ENCODE data around the gene CIB1.

DNA sequence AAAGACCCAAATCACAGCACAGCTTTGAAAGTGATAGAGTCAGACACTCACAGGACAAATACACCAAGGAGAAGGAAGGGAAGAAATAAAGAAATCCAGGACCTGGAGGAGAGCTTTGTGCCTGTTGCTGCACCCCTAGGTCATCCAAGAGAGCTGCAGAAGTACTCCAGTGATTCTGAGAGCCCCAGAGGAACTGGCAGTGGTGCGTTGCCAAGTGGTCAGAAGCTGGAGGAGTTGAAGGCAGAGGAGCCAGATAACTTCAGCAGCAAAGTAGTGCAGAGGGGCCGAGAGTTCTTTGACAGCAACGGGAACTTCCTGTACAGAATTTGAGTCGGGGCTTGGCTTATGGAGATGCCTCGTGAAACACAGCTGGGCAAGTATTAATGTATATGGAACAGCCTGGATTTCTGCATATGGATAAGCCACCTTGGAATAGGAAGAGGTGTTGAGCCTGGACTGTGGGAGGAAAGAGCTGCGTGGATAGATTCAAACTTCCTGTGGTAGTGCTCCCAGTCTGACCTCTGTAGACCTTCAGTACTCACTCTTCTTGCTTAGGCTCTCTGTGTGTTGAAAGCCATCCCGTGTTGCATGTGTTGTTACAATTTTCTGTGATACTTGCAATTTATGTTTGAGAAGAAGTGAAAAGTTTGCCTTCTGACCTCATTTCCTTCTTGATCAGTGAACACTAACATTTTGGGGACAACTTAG is 37.9 kb upstream of the CIB1 start:
- TF ChIP-seq, protein P1, sequence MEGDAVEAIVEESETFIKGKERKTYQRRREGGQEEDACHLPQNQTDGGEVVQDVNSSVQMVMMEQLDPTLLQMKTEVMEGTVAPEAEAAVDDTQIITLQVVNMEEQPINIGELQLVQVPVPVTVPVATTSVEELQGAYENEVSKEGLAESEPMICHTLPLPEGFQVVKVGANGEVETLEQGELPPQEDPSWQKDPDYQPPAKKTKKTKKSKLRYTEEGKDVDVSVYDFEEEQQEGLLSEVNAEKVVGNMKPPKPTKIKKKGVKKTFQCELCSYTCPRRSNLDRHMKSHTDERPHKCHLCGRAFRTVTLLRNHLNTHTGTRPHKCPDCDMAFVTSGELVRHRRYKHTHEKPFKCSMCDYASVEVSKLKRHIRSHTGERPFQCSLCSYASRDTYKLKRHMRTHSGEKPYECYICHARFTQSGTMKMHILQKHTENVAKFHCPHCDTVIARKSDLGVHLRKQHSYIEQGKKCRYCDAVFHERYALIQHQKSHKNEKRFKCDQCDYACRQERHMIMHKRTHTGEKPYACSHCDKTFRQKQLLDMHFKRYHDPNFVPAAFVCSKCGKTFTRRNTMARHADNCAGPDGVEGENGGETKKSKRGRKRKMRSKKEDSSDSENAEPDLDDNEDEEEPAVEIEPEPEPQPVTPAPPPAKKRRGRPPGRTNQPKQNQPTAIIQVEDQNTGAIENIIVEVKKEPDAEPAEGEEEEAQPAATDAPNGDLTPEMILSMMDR (IDR thresholded peaks at IDR 0.05; ENCODE audit: insufficient read depth, low read length) = no peak
- TF ChIP-seq POLR2AphosphoS5 (IDR thresholded peaks at IDR 0.05; ENCODE audit: low read depth) (no peak), GABPA (IDR thresholded peaks at IDR 0.05; ENCODE audit: low read depth) (no peak)
